Thymus (tissue), 11 donors: ENCODE data around the gene NIPBL. TPM values are rescaled to one million over a fixed set of nuclear protein-coding genes. Genes with fewer than 3 reads are reported as not detected.
A peak's percentile ranks its signal among the peaks of the same experiment; 100 is the strongest.
"Not testable (repeated sequence)": the region's sequence is repeated elsewhere in the genome, so short reads cannot be mapped to it uniquely, and the experiment has no call there.

Experiments
- DNase-seq, 9 donors: peaks; one replicate each; pipeline ENCODE4 v3.0.0-alpha.2; 2013; ENCODE audit warnings: low spot score in 9 of 9, low read depth in 6 of 9, missing footprints in 1 of 9
- H3K27ac ChIP-seq, 2 donors: one replicate each; pipeline ENCODE4 v1.5.1; 2013; ENCODE audit warnings: control low read depth in 1 of 2, low read depth in 1 of 2, low read length in 1 of 2, mild to moderate bottlenecking in 1 of 2, moderate library complexity in 1 of 2
- H3K27me3 ChIP-seq, 2 donors: one replicate each; pipeline ENCODE4 v1.5.1; 2013; ENCODE audit warnings: low read length in 1 of 2; ENCODE audit not compliant: control insufficient read depth in 2 of 2, insufficient read depth in 1 of 2
- H3K36me3 ChIP-seq, 2 donors: one replicate each; pipeline ENCODE4 v1.5.1; 2013; ENCODE audit warnings: low read length in 1 of 2, mild to moderate bottlenecking in 1 of 2, moderate library complexity in 1 of 2; ENCODE audit not compliant: control insufficient read depth in 2 of 2, insufficient read depth in 2 of 2
- H3K4me1 ChIP-seq, 2 donors: one replicate each; pipeline ENCODE4 v1.5.1; 2013; ENCODE audit warnings: low read length in 2 of 2; ENCODE audit not compliant: control insufficient read depth in 2 of 2, insufficient read depth in 2 of 2
- H3K4me3 ChIP-seq, 2 donors: one replicate each; pipeline ENCODE4 v1.5.1; 2013; ENCODE audit warnings: low read length in 2 of 2, control low read depth in 1 of 2, mild to moderate bottlenecking in 1 of 2
- H3K9me3 ChIP-seq, 2 donors: one replicate each; pipeline ENCODE4 v1.5.1; 2013; ENCODE audit warnings: low read length in 1 of 2, mild to moderate bottlenecking in 1 of 2; ENCODE audit not compliant: control insufficient read depth in 2 of 2, insufficient read depth in 1 of 2
- WGBS: extraction: QIAGEN DNeasy Blood & Tissue Kit; methylation state at CpG from one replicate; pipeline ENCODE4 v1.1.7; 2013; 5-methylcytosine and 5-hydroxymethylcytosine counted together
- polyA plus RNA-seq: library from polyadenylated mRNA; stranded (reverse); fragments of 200-250 nt; gene quantifications from one replicate; pipeline ENCODE4 v1.2.3, GENCODE V29; 2013
- total RNA-seq: library from RNA; stranded (reverse); fragments of 120-200 nt; gene quantifications from one replicate; pipeline ENCODE4 v1.2.4, GENCODE V29; 2013
- donor health status: healthy.

NIPBL gene
- total and polyA plus RNA-seq, 2 donors: 36.7 to 38.4 TPM

DNA sequence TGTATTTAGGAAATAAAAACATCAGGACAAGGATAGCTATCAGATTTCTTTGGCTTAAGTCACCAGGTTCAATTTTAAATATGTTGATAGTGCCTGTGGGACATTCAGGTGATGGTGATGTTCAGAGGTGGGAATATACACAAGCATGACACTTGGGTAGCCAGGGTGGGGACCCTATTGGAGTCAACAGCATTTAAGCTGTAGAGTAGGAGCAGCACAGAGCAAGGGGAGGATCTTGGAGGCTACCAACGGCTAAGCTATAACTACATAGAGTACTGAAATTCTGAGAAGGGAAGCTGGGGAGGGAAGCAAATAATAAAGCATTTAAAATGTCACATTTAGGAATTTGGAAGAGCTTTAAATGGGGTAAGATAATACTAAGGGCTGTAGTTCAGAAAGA is 194.9 kb downstream of the NIPBL start:
- no peak overlapping the region for H3K4me3 ChIP-seq
- no peak overlapping the region for H3K27ac ChIP-seq
- H3K9me3 ChIP-seq: no peaks in the 10 kb centered on the region
- no peaks in the 10 kb centered on the region for H3K4me1 ChIP-seq
- no peak for DNase-seq
- H3K27me3 ChIP-seq: no peaks in the 10 kb centered on the region
- no peaks in the 10 kb centered on the region for H3K36me3 ChIP-seq
- 90% methylated on average over 1 of the region's 1 CpG for WGBS

- no peaks in the 10 kb centered on the region for H3K27me3 ChIP-seq
- H3K27ac ChIP-seq: no peak overlapping the region
- no peak overlapping the region for H3K4me3 ChIP-seq
- H3K4me1 ChIP-seq: no peaks in the 10 kb centered on the region
- H3K9me3 ChIP-seq: no peaks in the 10 kb centered on the region
- DNase-seq: no peak
- 93% methylated on average over 1 of the region's 1 CpG for WGBS
- no peaks in the 10 kb centered on the region for H3K36me3 ChIP-seq
Observed at GRCh38 chr5:37071901-37072581, 195.5 kb downstream of the NIPBL start.

GRCh38 chr5:37075399-37075950 is 198.9 kb downstream of the NIPBL start:
- Histone ChIP-seq H3K9me3 (no peaks in the 10 kb centered on the region), H3K4me3 (no peak overlapping the region), H3K27me3 (no peaks in the 10 kb centered on the region), H3K27ac (no peak overlapping the region), H3K4me1 (peaks cover 5% of the 10 kb centered on the region in 2 donors), H3K36me3 (peaks cover 0 to 7% of the 10 kb centered on the region in 2 donors)
- DNase-seq: no peak
- WGBS: 95% methylated on average over 3 of the region's 3 CpGs

GRCh38 chr5:37077146-37077545 is 200.6 kb downstream of the NIPBL start:
- H3K27me3 ChIP-seq: no peaks in the 10 kb centered on the region
- 57% methylated on average over 1 of the region's 1 CpG for WGBS
- no peak overlapping the region for H3K27ac ChIP-seq
- peaks cover 0 to 7% of the 10 kb centered on the region in 2 donors for H3K36me3 ChIP-seq
- DNase-seq: no peak
- peaks cover 6 to 11% of the 10 kb centered on the region in 2 donors for H3K4me1 ChIP-seq
- no peaks in the 10 kb centered on the region for H3K9me3 ChIP-seq
- no peak overlapping the region for H3K4me3 ChIP-seq

GRCh38 chr5:37080697-37081096 is 204.1 kb downstream of the NIPBL start:
- Histone ChIP-seq H3K4me1 (peaks cover 6 to 16% of the 10 kb centered on the region in 2 donors), H3K27me3 (no peaks in the 10 kb centered on the region), H3K9me3 (no peaks in the 10 kb centered on the region), H3K36me3 (peaks cover 0 to 11% of the 10 kb centered on the region in 2 donors), H3K27ac (peak overlapping the region in 1 of 2 donors; percentile 68), H3K4me3 (no peak overlapping the region)
- WGBS: 42% methylated on average over 3 of the region's 3 CpGs
- peak in 3 of 9 donors; percentile 6 to 50 (median 17) for DNase-seq

GRCh38 chr5:37082977-37083376 is 206.4 kb downstream of the NIPBL start:
- WGBS: 36% methylated on average over 2 of the region's 2 CpGs
- H3K9me3 ChIP-seq, H3K27ac ChIP-seq, H3K27me3 ChIP-seq, DNase-seq, H3K4me3 ChIP-seq: not testable (repeated sequence)
- peaks cover 6 to 16% of the 10 kb centered on the region in 2 donors for H3K4me1 ChIP-seq
- peaks cover 0 to 11% of the 10 kb centered on the region in 2 donors for H3K36me3 ChIP-seq

DNA sequence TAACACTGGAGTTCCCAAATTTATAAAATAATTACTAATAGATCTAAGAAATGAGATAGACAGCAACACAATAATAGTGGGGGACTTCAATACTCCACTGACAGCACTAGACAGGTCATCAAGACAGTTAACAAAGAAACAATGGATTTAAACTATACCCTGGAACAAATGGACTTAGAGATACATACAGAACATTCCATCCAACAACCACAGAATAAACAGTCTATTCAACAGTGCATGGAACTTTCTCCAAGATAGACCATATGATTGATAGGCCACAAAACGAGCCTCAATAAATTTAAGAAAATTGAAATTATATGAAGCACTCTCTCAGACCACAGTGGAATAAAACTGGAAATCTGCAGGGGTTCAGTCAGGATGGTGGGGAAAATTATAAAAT is 209.5 kb downstream of the NIPBL start:
- DNase-seq, H3K27ac ChIP-seq, H3K36me3 ChIP-seq, H3K9me3 ChIP-seq, H3K4me3 ChIP-seq, H3K4me1 ChIP-seq, H3K27me3 ChIP-seq: not testable (repeated sequence)
- WGBS: 98% methylated on average over 1 of the region's 1 CpG

DNA sequence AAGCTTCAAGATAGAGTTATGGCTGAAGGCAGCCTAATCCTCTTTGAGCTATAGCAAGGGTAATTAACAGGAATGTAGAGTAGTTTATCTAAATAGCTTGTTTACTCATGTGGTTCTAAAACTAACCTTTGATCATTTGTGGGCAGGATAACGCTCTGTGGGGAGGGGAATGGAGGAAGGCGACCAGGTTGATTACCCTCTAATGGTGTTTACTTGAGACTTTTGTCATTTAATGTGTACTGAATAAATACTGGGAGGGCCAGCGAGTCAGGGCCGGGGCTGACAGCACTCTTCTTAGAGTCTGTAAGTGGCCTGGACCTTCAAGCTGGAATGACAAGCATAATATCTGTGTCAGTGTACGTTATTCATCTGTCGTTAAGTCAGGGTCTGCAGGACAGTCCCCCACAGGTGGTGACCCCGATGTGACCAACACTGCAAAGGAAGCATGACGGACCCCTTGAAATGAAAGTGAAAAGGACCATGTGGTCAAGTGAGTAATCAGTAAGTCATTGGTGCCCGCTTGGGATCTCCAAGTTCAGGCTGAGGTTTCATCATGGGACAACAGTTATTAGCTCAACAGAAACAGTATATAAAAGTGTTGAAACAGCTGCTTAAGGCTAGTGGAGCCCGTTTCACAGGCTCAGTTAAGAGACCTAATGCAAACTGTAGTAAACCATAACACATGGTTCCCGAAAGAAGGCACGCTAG is 210.1 kb downstream of the NIPBL start:
- Histone ChIP-seq H3K9me3 (peaks cover 0 to 8% of the 10 kb centered on the region in 2 donors), H3K4me3 (no peak overlapping the region), H3K36me3 (peaks cover 0 to 7% of the 10 kb centered on the region in 2 donors), H3K27ac (no peak overlapping the region), H3K27me3 (no peaks in the 10 kb centered on the region), H3K4me1 (peaks cover 0 to 5% of the 10 kb centered on the region in 2 donors)
- 94% methylated on average over 12 of the region's 12 CpGs for WGBS
- DNase-seq: no peak

GRCh38 chr5:37088009-37088408 is 211.4 kb downstream of the NIPBL start:
- no peak overlapping the region for H3K27ac ChIP-seq
- no peak for DNase-seq
- peaks cover 0 to 8% of the 10 kb centered on the region in 2 donors for H3K9me3 ChIP-seq
- 92% methylated on average over 6 of the region's 6 CpGs for WGBS
- no peaks in the 10 kb centered on the region for H3K27me3 ChIP-seq
- peaks cover 0 to 1% of the 10 kb centered on the region in 2 donors for H3K4me1 ChIP-seq
- H3K4me3 ChIP-seq: no peak overlapping the region
- H3K36me3 ChIP-seq: peaks cover 0 to 7% of the 10 kb centered on the region in 2 donors
